GM21528 (cell line): Measurements from ENCODE around the gene ZNF765.
"Not testable (repeated sequence)": the region's sequence is repeated elsewhere in the genome, so short reads cannot be mapped to it uniquely, and the experiment has no call there.

ENCODE experiments used
- ATAC-seq: cut with Tn5 transposase; IDR thresholded peaks from one replicate; pipeline ENCODE4 v1.9.1; 2021; ENCODE audit warnings: mild to moderate bottlenecking, moderate library complexity; ENCODE audit not compliant: unreplicated experiment, low FRiP score

Gene ZNF765

GRCh38 chr19:53420520-53421315 lies 25.8 kb downstream of the ZNF765 start:
- not testable (repeated sequence) for ATAC-seq

DNA sequence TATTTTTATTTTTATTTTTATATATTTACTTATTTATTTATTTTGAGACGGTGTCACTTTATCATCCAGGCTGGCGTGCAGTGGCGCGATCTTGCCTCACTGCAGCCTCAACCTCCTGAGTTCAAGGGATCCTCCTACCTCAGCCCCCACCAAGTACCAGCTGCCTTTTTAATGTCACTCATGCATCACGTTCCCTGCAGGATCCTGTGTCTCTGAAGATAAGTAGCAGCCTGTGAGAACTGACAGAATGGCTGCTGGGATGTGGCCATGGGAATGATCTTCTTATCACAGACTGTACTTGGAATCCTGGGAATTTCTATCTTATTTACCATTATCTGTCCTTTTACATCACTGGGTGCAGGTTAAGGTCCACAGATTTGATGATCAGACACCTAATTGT lies 27.6 kb downstream of the ZNF765 start:
- no peak for ATAC-seq

DNA sequence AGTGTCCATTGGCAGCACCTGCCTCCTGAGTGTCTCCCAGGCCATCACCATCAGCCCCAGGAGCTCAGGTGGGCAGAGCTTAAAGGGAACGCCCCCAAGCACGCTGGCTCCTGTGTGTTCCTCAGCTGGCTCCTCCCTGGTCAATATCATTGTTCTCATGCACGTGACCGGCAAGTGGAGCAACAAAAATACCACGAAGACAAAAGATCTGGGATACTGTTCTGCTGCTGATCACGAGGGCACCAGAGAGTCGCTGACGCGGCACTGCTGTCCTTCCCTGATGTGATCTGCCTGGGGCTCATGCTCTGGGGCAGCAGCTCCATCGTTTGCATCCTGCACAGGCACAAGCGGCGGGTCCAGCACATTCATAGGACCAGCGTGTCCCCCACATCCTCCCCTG lies 28.1 kb downstream of the ZNF765 start:
- ATAC-seq = not testable (repeated sequence)

- not testable (repeated sequence) for ATAC-seq
Measured at GRCh38 chr19:53423680-53424079, 28.7 kb downstream of the ZNF765 start.

DNA sequence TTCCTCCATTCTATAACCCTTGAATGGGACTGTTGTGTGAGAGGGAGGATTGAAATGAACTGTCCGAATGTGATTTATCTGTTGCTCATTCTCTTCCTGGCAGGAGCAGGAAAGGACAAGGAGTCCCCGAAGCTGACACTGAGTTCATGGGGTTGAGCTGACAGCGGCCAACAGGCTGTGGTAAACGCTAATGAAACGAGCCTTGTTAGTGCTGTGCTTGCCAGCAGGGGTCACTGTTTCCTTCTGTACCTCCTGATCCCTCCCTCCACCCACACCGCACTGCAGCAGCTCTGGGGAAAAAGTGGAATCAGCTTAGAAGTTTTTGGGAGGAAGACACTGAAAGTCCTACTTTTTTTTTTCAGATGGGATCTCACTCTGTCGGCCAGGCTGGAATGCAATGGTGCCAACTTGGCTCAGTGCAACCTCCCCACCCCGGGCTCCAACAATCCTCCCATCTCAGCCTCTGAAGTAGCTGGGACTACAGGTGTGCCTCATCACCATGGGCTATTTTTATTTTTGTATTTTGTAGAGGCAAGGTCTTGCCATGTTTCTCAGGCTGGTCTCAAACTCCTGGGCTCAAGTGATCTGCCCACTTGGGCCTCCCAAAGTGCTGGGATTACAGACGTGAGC lies 30.1 kb downstream of the ZNF765 start:
- no peak for ATAC-seq

- peak; percentile 93 for ATAC-seq
Measured at GRCh38 chr19:53431399-53432087, 36.6 kb downstream of the ZNF765 start, which contains the start of gene ZNF761. TSS of gene ZNF761 (plus strand) at chr19:53431984. CDS start at chr19:53447269, 15,285 bp downstream.

DNA sequence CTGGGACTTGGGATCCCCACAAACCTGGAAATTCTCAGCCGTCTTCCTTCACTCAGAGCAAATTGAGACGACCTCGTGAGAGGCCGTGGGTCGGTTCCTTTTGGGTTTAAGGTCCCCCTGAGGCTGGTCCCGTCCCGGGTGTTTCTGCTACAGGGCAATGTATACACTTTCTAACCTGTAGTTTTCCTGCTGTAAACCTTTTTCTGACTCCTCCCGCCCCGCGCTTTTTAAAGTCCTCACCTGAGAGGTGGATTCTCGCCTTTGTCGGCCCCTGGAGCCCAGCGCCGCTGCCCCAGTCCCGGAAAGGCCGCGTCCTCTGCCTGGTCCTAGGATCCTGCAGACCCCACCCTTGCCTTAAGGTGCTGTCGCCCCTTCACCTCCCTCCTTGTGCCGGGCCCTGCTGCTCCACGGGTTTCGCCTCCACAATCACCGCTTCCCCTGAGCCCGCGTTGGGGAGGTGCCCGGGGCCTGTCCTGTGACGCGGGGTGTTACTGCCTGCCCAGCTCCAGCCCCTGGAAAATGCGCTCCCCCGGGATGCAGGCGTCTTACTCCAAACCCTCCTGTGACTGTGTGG lies 37.2 kb downstream of the ZNF765 start:
- peak; percentile 38 for ATAC-seq

- ATAC-seq = not testable (repeated sequence)
Measured at GRCh38 chr19:53443809-53444208, 48.9 kb downstream of the ZNF765 start.

- ATAC-seq = not testable (repeated sequence)
Measured at GRCh38 chr19:53447196-53447595, 52.2 kb downstream of the ZNF765 start.

DNA sequence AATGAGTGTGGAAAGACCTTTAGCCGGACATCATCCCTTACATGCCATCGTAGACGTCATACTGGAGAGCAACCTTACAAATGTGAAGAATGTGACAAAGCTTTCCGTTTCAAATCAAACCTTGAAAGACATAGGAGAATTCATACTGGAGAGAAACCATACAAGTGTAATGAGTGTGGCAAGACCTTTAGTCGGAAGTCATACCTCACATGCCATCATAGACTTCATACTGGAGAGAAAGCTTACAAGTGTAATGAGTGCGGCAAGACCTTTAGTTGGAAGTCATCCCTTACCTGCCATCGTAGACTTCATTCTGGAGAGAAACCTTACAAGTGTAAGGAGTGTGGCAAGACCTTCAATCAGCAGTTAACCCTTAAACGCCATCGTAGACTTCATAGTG lies 60.9 kb downstream of the ZNF765 start:
- no peak for ATAC-seq

- not testable (repeated sequence) for ATAC-seq
Measured at GRCh38 chr19:53460131-53460721, 65.3 kb downstream of the ZNF765 start.

DNA sequence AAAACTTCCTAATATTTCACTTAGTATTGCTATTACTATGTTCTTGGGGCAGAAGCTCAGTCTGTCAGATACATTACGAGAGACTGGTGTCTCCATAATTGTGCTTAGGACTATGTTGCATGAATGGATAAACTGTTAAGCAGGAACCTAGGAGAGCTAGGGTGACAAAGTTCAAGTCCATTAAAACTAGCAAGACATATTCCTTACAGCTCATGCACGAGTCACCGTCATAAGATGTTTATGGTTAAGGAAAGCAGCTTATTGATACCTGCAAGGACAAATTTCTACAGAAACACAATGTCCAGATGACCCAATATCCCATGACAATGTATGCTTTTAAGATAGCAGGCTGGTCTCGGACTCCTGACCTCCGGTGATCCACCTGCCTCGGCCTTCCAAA lies 66.9 kb downstream of the ZNF765 start:
- ATAC-seq = no peak

DNA sequence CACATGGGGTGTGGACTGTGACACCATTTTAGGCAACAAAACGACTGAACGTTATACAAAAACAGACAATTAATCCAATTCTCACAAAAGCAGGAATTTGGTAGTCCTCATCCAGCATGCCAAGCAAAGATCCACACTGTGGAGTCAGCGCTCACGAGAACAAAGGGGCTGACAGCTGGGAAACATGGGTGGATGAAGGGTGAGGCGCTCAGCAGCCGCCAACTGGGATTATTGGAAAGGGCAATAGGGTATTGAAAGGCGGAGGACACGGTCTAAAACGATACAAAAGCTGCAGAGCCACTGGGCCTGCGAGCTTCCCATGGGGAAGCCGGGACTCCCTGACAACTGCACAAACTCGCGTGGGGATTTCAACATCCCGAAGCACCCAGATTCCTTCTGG lies 67.9 kb downstream of the ZNF765 start:
- no peak for ATAC-seq

- ATAC-seq = no peak
Measured at GRCh38 chr19:53463263-53463662, 68.3 kb downstream of the ZNF765 start.

DNA sequence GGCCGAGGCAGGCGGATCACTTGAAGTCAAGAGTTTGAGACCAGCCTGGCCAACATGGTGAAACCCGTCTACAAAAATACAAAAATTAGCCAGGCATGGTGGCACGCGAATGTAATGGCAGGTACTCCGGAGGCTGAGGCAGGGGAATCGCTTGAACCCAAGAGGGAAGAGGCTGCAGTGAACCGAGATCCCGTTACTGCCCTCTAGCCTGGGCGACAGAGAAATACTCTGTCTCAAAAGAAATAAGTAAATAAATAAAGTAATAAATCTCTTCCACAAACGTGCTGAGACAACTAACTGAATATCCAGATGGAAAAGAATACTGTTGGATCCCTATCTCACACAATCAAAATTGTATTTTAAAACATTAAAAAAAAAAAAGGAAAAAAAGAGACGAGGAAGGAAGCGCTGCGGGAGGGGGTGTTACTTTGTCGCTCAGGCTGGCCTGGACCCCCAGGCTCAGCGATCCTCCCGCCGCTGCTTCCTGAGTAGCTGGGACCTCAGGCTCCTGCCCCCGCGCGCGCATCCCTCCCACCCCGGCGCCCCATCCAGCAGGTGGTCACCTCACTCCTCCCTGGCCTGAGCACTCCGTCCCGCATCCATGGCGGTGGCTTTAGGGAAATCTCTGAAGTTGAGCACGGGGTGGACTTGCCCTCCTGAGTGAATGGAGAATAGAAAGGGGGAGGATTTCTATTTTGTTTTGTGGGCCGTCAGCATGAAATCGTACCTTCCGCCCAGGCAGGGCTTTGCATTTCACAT lies 72.0 kb downstream of the ZNF765 start:
- peak; percentile 30 for ATAC-seq

DNA sequence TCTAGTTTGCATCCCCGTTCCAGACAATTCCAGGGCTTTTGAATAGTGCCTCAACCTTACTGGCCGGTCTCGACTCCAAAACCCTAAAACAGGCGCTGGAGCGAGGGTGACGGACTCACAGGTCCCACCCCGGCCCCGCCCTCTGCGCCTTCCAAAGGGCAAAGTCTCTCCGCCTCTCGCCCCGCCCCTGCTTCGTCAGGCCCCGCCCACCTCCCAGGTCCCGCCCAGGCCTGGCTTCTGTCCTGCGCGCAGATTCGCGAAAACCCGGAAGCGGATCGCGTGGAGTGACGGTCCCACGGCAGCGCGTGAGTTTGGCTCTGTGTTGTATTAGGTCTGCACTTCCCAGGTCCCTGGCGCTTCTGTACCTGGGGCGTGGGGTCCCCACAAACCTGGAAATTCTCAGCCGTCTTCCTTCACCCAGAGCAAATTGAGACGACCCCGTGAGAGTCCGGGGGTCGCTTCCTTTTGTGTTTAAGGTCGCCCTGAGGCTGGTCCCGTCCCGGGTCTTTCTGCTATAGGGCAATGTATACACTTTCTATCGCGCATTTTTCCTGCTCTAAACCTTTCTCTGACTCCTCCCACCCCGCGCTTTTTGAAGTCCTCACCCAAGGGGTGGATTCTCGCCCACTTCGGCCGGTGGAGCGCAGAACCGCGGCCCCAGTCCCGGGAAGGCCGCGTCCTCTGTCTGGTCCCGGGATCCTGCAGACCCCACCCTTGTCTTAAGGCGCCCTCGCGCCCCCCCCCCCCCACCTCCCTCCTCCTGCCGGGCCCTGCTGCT lies 72.7 kb downstream of the ZNF765 start, which contains the start of gene ZNF813:
Gene ZNF813 (plus strand): TSS at position 249 of the 778 bp plus-strand sequence. CDS start 16,090 bp downstream, outside the sequence.
- ATAC-seq = peak; percentile 84

GRCh38 chr19:53468628-53469027 lies 73.7 kb downstream of the ZNF765 start:
- not testable (repeated sequence) for ATAC-seq

DNA sequence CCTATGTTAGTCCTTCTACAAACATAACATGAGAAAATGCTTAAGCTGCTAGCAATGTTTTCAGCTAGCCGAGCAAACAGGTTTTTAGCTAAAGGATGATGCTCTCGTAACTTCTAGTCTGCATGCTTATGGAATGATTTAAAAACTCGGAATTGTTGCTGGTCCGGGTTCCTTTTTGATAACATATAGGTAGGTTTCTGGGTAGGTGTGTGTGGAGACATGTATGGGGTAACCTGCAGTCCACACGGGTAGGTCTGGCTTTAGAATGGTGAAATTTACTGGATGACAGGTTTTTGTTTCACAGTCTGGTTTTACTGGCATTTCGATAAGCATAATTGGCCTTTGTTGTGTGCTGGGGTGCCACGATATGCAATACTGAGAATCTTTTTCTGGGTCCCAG lies 77.0 kb downstream of the ZNF765 start:
- ATAC-seq = no peak

DNA sequence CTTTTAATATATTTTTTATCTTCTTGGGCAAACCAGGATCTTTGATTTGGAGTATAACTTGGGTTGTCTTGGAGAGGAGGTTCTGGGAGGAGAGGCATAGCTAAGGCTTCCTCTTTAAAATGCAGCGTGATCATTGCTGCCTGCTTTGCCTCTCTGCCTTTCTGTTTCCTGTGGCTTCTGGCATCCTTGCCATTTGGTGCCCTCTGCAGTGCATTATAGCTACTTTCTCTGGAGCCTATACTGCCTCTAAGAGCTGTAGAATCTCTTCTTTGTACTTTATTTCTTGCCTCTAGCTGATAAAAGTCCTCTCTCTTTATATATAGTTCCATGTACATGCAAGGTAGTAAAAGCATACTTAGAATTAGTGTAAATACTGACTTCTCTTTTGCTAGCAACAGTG lies 79.9 kb downstream of the ZNF765 start:
- not testable (repeated sequence) for ATAC-seq
